K562 (cell line): ENCODE data around the gene MAP4K4. TPM values are rescaled to one million over a fixed set of nuclear protein-coding genes. Genes with fewer than 3 reads are reported as not detected.

Source experiments
- ATAC-seq: fragments of 200-7000 bp; cut with Tn5 transposase; 3 replicates; pipeline ENCODE4 v1.9.1; 2020; ENCODE audit warnings: moderate library complexity
- BruUV-seq: library from RNA; stranded (reverse); fragments of 400-500 nt; replicated peaks from 2 replicates; lab custom pipeline; 2021; lab: Mats Ljungman, UMichigan
- CTCF ChIA-PET: fragments of 300-600 bp; formaldehyde crosslinking; extraction: SDS; loops from one replicate; lab custom pipeline; 2021; ENCODE audit warnings: low intra/inter-chr PET ratio; lab: Yijun Ruan, JAX
- POLR2A ChIA-PET: fragments of 300-600, 350-650 bp; sonication (Branson Sonifier 250); formaldehyde crosslinking; extraction: SDS; loops from one replicate; lab custom pipeline; 2021; ENCODE audit warnings: antibody characterized with exemption, inconsistent platforms; lab: Yijun Ruan, JAX
- DNase-seq, 4 experiments: peaks; one replicate each; pipeline versions ENCODE4 v3.0.0 to v3.0.0-alpha.2; 2011 to 2018; ENCODE audit warnings: low spot score in 3 of 4, mixed read lengths in 3 of 4; ENCODE audit errors: extremely low read depth in 1 of 4
- FAIRE-seq: peaks from 2 replicates; lab custom pipeline; 2011; peaks lifted over from hg19 to GRCh38; lab: Jason Lieb, UNC
- H2AFZ ChIP-seq: 2 replicates; pipeline ENCODE4 v1.6.0; 2011; ENCODE audit warnings: low read depth, low read length, control low read depth, inconsistent platforms
- H3K27ac ChIP-seq: fragments of 200-600 bp; 3 replicates; pipeline ENCODE4 v1.8.0; 2011; ENCODE audit warnings: low read depth, mild to moderate bottlenecking, control low read depth, inconsistent platforms, low read length, moderate library complexity, mixed read lengths; ENCODE audit errors: extremely low read depth
- H3K27me3 ChIP-seq, 2 experiments: fragments of 300-600 bp in 1 of 2; 2 replicates in 1 of 2; 3 replicates in 1 of 2; pipeline versions ENCODE4 v1.6.0 to v1.8.0; 2011; ENCODE audit warnings: inconsistent platforms in 2 of 2, low read length in 2 of 2, mild to moderate bottlenecking in 1 of 2, mixed read lengths in 1 of 2, moderate library complexity in 1 of 2; ENCODE audit not compliant: control insufficient read depth in 2 of 2, insufficient read depth in 2 of 2
- H3K36me3 ChIP-seq: fragments of 300-600 bp; 3 replicates; pipeline ENCODE4 v1.8.0; 2011; ENCODE audit warnings: mild to moderate bottlenecking, low read length, inconsistent platforms; ENCODE audit not compliant: control insufficient read depth, insufficient read depth
- H3K4me1 ChIP-seq, 2 experiments: fragments of 200-600 bp in 1 of 2; replicated peaks in 1 of 2; 2 replicates in 1 of 2; 3 replicates in 1 of 2; pipeline versions ENCODE4 v1.5.1 to v1.8.0; 2011; ENCODE audit warnings: inconsistent platforms in 2 of 2, low read length in 2 of 2, mild to moderate bottlenecking in 1 of 2, mixed read lengths in 1 of 2, moderate library complexity in 1 of 2; ENCODE audit not compliant: control insufficient read depth in 2 of 2, insufficient read depth in 2 of 2
- H3K4me2 ChIP-seq: 2 replicates; pipeline ENCODE4 v1.6.1; 2011; ENCODE audit warnings: low read length, control low read depth, inconsistent platforms, mixed read lengths; ENCODE audit not compliant: insufficient read depth
- H3K4me3 ChIP-seq: fragments of 200-600 bp; sonication (generic), shearing (Covaris generic); 2 replicates; pipeline ENCODE4 v1.5.1; 2016; ENCODE audit warnings: control low read depth, inconsistent platforms
- H3K79me2 ChIP-seq: fragments of 200-600 bp; 3 replicates; pipeline ENCODE4 v1.8.0; 2011; ENCODE audit warnings: low read length, inconsistent platforms; ENCODE audit not compliant: control insufficient read depth, insufficient read depth
- H3K9ac ChIP-seq, 2 experiments: 2 replicates each; pipeline versions ENCODE4 v1.6.0 to v1.6.1; 2011; ENCODE audit warnings: low read depth in 2 of 2, low read length in 2 of 2, control low read depth in 1 of 2, inconsistent platforms in 1 of 2, mild to moderate bottlenecking in 1 of 2, mixed read lengths in 1 of 2; ENCODE audit not compliant: insufficient read depth in 1 of 2
- H3K9me1 ChIP-seq: one replicate; pipeline ENCODE4 v1.6.0; 2011; ENCODE audit warnings: inconsistent platforms, mild to moderate bottlenecking, low read length, moderate library complexity; ENCODE audit not compliant: control insufficient read depth, insufficient read depth
- H3K9me3 ChIP-seq: replicated peaks from 2 replicates; pipeline ENCODE4 v1.5.1; 2011; ENCODE audit warnings: low read depth, low read length, inconsistent platforms; ENCODE audit not compliant: control insufficient read depth, insufficient read depth
- H4K20me1 ChIP-seq: replicated peaks from 2 replicates; pipeline ENCODE4 v1.6.1; 2011; ENCODE audit warnings: low read length, inconsistent platforms, mixed read lengths; ENCODE audit not compliant: control insufficient read depth, insufficient read depth
- BRD4 ChIP-seq: fragments of 200-600 bp; sonication (generic); IDR thresholded peaks from 2 replicates; pipeline ENCODE4 v1.6.1; 2017; ENCODE audit warnings: inconsistent platforms
- CC2D1A ChIP-seq: fragments of 450-650 bp; IDR thresholded peaks from 2 replicates; pipeline ENCODE4 v1.6.1; 2017; ENCODE audit warnings: mild to moderate bottlenecking
- KLF6 ChIP-seq: fragments of 250-450 bp; sonication (Bioruptor Pico); IDR thresholded peaks from 2 replicates; pipeline ENCODE4 v1.4.0; 2020; ENCODE audit warnings: mild to moderate bottlenecking, moderate library complexity, borderline replicate concordance
- MED1 ChIP-seq: sonication (generic); formaldehyde crosslinking; IDR thresholded peaks from 2 replicates; pipeline ENCODE4 v1.8.1; 2023; ENCODE audit warnings: missing genetic modification reagents, borderline replicate concordance
- NCOR1 ChIP-seq: fragments of 450-650 bp; IDR thresholded peaks from 2 replicates; pipeline ENCODE4 v1.6.1; 2016; ENCODE audit warnings: mild to moderate bottlenecking, moderate library complexity
- NFRKB ChIP-seq: fragments of 450-650 bp; IDR thresholded peaks from 2 replicates; pipeline ENCODE4 v1.6.1; 2016; ENCODE audit warnings: low read depth
- NR2C2 ChIP-seq, 2 experiments: fragments of 200-800 bp in 1 of 2; sonication (Bioruptor generic) in 1 of 2; sonication (generic) in 1 of 2; formaldehyde crosslinking in 1 of 2; IDR thresholded peaks; 2 replicates each; pipeline versions ENCODE4 v1.6.1 to v1.8.0; 2016 to 2022; ENCODE audit warnings: mild to moderate bottlenecking in 1 of 2, missing compliant biosample characterization in 1 of 2, missing genetic modification characterization in 1 of 2, missing genetic modification reagents in 1 of 2
- SREBF1 ChIP-seq: fragments of 150-350 bp; IDR thresholded peaks from 2 replicates; pipeline ENCODE4 v1.6.1; 2014; ENCODE audit warnings: antibody characterized with exemption, low read depth, low read length, borderline replicate concordance
- TARDBP ChIP-seq: fragments of 450-650 bp; IDR thresholded peaks from 2 replicates; pipeline ENCODE4 v1.6.1; 2016
- TCFL5 ChIP-seq: fragments of 250-450 bp; sonication (Bioruptor Pico); conservative IDR thresholded peaks from 2 replicates; pipeline ENCODE4 v1.6.1; 2021; ENCODE audit warnings: mild to moderate bottlenecking, moderate library complexity, matching md5 sums
- ZNF12 ChIP-seq: sonication (generic); formaldehyde crosslinking; IDR thresholded peaks from 2 replicates; pipeline ENCODE4 v1.4.0; 2020; ENCODE audit warnings: mild to moderate bottlenecking, missing genetic modification reagents
- ZNF316 ChIP-seq: fragments of 450-650 bp; IDR thresholded peaks from 2 replicates; pipeline ENCODE4 v1.6.1; 2016
- ZNF655 ChIP-seq: fragments of 250-450 bp; sonication (Bioruptor Pico); IDR thresholded peaks from 2 replicates; pipeline ENCODE4 v1.5.0; 2021
- WGBS: fragments of 100-300 bp; shearing (Covaris generic); methylation state at CpG from one replicate; pipeline ENCODE4 v1.1.6; 2016; ENCODE audit warnings: low coverage, mixed read lengths; ENCODE audit not compliant: insufficient coverage; ENCODE audit errors: missing lambda C conversion rate; 5-methylcytosine and 5-hydroxymethylcytosine counted together
- in situ Hi-C: fragments of 300-500 bp; cut with MboI; formaldehyde crosslinking; loops from 4 replicates; pipeline ENCODE4 v1.15.0; 2018; ENCODE audit warnings: inconsistent platforms, mixed read lengths
- intact Hi-C: fragments of 100-400 bp; cut with micrococcal nuclease; formaldehyde crosslinking; loops from 2 replicates; pipeline ENCODE4 v1.14.2; 2022
- polyA plus RNA-seq, 8 experiments: library from polyadenylated mRNA; depleted of rRNA in 4 of 8; stranded (reverse) in 5 of 8; unstranded in 3 of 8; fragments of >200 nt; fragmentation: Nextera tagmentation in 2 of 8; fragmentation: Illumina TruSeq in 1 of 8; extraction: Ambion mirVana in 2 of 8; extraction: Trizol in 1 of 8; gene quantifications; 2 replicates each; pipeline versions ENCODE4 v1.2.1 to v1.2.3, GENCODE V29; 2011 to 2014; ENCODE audit warnings: inconsistent platforms in 1 of 8, missing spikeins in 1 of 8
- total RNA-seq, 7 experiments: library from RNA; depleted of rRNA in 6 of 7; stranded (reverse); fragments of >200 nt in 6 of 7; fragmentation: Illumina TruSeq in 2 of 7; extraction: Trizol in 2 of 7; gene quantifications; 2 replicates each; pipeline versions ENCODE4 v1.2.1 to v1.2.3, GENCODE V29; 2011 to 2021; ENCODE audit warnings: low replicate concordance in 1 of 7
- TF ChIP-seq, protein P1 (sequence below): conservative IDR thresholded peaks from 2 replicates; pipeline ENCODE4 v1.6.1; 2011; ENCODE audit warnings: low read depth, mild to moderate bottlenecking, low read length; ENCODE audit not compliant: control insufficient read depth
- TF ChIP-seq, protein P2 (sequence below): fragments of 450-650 bp; IDR thresholded peaks from 2 replicates; pipeline ENCODE4 v1.6.1; 2018; ENCODE audit warnings: mild to moderate bottlenecking, low read depth; ENCODE audit not compliant: partially characterized antibody

The MAP4K4 gene
- total and polyA plus RNA-seq, 9 of the 15 experiments (the other 6 are each of a cell fraction or from before 2014, with no cell fraction given), result 7.6 to 76.4 (median 50.6) TPM

GRCh38 chr2:101762451-101763171 is 65.1 kb downstream of the MAP4K4 start:
- Histone ChIP-seq H2AFZ (no peak overlapping the region), H3K4me3 (no peak overlapping the region), H3K27ac (no peak overlapping the region)
- POLR2A ChIA-PET, result interaction anchor here (0.6 to 1.4 kb wide), 3 partner anchors 14 to 60 kb away, joined by 3 to 5 read pairs (median 3); no protein-coding TSS in a partner anchor
- no peak for FAIRE-seq
- no peak for TF ChIP-seq MED1 (CRISPR knock-in tag)
- TF ChIP-seq, protein P1, sequence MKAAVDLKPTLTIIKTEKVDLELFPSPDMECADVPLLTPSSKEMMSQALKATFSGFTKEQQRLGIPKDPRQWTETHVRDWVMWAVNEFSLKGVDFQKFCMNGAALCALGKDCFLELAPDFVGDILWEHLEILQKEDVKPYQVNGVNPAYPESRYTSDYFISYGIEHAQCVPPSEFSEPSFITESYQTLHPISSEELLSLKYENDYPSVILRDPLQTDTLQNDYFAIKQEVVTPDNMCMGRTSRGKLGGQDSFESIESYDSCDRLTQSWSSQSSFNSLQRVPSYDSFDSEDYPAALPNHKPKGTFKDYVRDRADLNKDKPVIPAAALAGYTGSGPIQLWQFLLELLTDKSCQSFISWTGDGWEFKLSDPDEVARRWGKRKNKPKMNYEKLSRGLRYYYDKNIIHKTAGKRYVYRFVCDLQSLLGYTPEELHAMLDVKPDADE, result no peak
- TF ChIP-seq NFRKB, result no peak
- TF ChIP-seq ZNF655, result no peak
- no peak for TF ChIP-seq TCFL5 (CRISPR knock-in tag)
- TF ChIP-seq ZNF316, result no peak
- no peak for TF ChIP-seq TARDBP
- TF ChIP-seq, protein P2, sequence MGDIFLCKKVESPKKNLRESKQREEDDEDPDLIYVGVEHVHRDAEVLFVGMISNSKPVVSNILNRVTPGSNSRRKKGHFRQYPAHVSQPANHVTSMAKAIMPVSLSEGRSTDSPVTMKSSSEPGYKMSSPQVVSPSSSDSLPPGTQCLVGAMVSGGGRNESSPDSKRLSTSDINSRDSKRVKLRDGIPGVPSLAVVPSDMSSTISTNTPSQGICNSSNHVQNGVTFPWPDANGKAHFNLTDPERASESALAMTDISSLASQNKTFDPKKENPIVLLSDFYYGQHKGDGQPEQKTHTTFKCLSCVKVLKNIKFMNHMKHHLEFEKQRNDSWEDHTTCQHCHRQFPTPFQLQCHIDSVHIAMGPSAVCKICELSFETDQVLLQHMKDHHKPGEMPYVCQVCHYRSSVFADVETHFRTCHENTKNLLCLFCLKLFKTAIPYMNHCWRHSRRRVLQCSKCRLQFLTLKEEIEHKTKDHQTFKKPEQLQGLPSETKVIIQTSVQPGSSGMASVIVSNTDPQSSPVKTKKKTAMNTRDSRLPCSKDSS, result no peak
- TF ChIP-seq SREBF1, result no peak
- TF ChIP-seq BRD4, result no peak
- no peak for TF ChIP-seq KLF6
- TF ChIP-seq NR2C2 (CRISPR knock-in tag; IDR thresholded peaks at IDR 0.05), result no peak
- no peak for TF ChIP-seq NR2C2 (tag; IDR thresholded peaks at IDR 0.05)
- TF ChIP-seq NCOR1, result no peak
- no peak for TF ChIP-seq ZNF12 (CRISPR knock-in tag)
- TF ChIP-seq CC2D1A, result no peak
- TF ChIP-seq, all 486 proteins: peak for 0
- CTCF ChIA-PET, result no interaction called here
- H3K4me2 ChIP-seq, result peak overlapping the region; percentile 1; the same call in 1 of the 2 replicates
- H3K27me3 ChIP-seq, result no peaks in the 10 kb centered on the region
- intact Hi-C loops, result no loop called here
- peaks cover 8% of the 10 kb centered on the region; the same call in 1 of the 2 replicates for H4K20me1 ChIP-seq
- in situ Hi-C loops, result no loop called here
- ATAC-seq, result peak; percentile 69
- 30% methylated on average over 4 of the region's 4 CpGs for WGBS
- peaks cover 61% of the 10 kb centered on the region for H3K79me2 ChIP-seq
- no peaks in the 10 kb centered on the region; the same call in 1 of the 2 replicates for H3K9me3 ChIP-seq
- H3K36me3 ChIP-seq, result no peaks in the 10 kb centered on the region
- BruUV-seq, result no TSS peak
- peak in 1 of 4 experiments; percentile 24 for DNase-seq
- H3K4me1 ChIP-seq, result peaks cover 13 to 22% of the 10 kb centered on the region in 2 experiments
- no peaks in the 10 kb centered on the region for H3K9me1 ChIP-seq
- peak overlapping the region in 1 of 2 experiments; percentile 84; a peak in 2 of 4 replicates for H3K9ac ChIP-seq
